GF-D8 (cell line): ENCODE results near the gene COX4I1.

Experiments used
- DNase-seq: peaks from one replicate; lab custom pipeline; 2025; lab: John Stamatoyannopoulos, UW

Gene COX4I1

DNA sequence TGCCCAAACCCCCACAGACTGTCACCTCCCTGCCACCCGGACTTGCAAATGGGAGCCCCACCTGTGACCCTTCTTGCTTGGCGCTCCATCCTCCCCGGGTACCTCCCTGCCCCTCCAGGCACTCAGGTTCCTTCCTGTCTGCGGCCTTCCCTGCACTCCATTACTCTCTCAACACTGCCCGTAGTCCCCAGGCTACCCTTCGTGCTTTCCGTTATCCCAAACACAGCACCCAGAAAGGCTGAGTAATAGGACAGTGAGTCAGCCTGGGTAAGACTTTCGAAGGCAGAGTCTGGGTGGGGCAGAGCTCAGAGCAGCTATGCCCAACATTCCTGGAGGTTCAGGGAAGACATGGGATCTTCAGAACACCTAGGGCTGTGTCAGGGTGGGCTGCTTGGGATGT is 32.0 kb upstream of the COX4I1 start:
- no peak for DNase-seq

DNA sequence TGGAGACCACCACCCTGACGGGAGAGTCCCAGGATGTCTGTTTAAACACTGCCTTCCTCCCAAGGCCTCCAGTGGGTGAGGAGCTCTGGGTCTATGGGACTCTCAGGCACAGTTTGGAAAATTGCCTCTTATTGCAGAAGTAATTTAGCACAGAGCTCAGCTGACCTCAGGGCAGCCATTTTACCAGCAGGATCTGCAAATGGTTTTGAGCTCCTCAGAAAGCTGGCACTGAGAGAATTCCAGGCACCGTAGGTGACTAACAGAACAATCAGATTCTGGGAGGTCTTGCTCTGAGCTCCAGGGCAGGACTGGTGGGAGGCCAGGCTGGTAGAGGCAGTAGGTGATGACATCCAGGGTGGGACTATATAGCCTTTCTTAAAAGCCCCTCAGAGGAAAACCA is 31.3 kb upstream of the COX4I1 start:
- DNase-seq, result no peak

DNA sequence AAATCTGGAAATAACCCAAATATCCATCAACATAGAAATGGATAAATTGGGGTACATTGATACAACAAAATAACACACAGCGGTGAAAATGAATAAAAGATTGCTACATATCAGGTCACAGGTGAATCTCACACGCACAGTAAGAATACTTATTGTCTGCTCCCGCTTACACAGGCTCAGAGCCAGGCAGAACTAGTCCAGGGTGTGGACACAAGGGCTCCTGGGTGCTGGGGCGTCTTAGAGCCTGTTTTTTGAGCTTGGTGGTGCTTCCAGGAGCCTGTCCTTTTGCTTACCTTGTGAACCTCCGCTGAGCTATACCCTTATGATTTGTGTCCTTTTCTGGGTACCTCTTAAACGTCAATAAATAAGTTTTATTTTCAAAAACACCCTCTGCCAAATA is 28.8 kb upstream of the COX4I1 start:
- DNase-seq, result no peak

DNA sequence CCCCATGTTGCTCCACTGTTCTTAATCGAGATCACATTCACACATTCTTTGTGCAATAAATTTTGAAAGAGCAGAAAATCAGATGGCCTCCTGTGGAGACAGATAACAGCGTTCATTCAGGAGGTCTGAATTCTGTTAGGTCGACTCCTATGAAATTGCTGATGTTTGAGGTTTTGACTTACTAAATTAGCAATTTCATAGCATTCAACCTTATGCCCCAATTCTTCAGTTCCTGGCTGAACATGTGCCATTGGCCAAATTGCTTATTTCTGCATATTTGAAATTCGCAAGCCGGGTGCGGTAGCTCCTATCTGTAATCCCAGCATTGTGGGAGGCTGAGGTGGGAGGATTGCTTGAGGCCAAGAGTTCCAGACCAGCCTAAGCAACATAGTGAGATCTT is 26.5 kb upstream of the COX4I1 start:
- no peak for DNase-seq

DNA sequence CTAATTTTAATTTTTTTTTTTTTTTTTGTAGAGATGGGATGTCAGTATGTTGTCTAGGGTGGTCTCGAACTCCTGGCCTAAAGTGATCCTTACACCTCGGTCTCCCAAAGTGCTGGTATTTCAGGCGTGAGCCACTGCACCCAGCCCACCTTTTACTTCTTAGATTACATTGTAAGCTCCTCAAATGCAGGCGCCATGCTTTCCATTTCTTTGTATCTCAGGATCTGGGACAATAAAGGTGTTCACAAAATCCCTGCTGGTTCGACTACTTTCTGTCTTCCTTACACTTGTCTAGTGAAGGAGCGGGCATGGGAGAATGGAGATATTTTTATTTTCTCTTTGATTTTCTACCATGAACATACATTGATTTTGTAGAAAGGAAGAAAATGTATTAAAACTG is 25.4 kb upstream of the COX4I1 start:
- DNase-seq, result no peak

DNA sequence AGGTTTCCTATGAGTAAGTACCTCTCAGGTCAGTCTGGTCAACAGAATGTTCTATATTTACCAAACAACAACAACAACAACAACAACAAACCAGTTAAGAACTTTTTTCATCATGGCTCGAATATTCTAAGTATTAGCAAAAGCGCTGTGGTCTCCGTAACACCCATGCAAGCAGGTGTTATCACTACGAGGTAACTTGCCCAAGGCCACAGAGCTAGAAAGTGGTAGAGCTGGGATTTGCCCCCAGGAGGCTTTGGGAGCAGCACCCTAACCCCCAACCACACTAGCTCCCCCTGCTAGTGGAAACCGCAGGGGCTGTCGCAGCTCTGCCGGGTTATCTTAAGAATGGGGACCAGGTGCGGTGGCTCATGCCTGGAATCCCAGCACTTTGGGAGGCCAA is 24.7 kb upstream of the COX4I1 start:
- DNase-seq, result no peak

DNA sequence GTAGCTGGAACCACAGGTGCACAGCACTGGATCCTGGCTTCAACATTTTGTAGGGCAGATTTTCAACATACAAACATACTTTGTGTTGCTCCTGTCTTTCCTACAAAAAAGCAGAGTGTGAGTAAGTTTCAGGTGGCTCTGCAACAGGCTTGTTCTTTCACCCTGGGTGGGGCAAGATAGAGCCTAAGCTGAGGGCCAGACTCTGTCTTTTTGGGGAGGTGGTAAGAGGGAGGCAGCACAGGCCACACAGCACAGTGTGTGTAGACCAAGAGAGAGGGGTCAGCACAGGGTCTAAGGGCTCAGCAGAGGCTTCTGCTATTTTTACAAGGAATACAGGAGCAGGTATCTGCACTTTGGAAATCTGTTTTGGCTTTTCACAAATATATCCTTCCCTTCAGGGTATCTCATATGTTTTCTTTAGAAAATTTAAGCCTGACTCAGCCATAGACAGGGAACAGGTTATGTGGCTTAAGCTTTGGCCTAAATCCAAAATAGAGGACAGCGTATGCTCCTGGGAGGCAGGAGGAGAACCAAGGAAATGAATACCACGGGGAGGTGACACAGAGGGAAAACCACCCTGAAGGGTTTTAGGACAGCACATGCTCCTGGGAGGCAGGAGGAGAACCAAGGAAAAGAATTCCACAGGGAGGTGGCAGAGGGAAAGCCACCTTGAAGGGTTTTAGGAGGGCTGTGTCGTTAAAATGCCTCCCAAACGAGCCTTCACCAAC is 21.7 kb upstream of the COX4I1 start:
- no peak for DNase-seq

DNA sequence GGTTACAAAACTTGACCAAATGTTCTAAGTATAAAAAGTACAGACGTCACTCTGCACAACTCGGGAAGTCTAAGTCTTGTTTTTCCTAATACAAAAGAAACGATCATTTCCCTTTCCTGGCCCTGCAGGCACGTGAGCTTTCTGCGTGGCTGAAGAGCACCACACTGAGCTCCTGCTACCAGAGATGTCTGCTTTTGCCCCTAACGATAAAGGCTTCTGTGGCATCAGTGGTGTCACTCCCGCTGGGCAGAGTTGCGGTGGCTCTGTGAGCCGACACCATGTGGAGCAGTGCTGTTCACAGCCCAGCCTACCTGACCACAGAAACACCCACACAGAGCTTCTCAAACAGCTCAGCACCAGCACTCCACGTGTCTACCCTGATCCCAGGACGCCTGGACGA is 20.6 kb upstream of the COX4I1 start:
- DNase-seq, result no peak

DNA sequence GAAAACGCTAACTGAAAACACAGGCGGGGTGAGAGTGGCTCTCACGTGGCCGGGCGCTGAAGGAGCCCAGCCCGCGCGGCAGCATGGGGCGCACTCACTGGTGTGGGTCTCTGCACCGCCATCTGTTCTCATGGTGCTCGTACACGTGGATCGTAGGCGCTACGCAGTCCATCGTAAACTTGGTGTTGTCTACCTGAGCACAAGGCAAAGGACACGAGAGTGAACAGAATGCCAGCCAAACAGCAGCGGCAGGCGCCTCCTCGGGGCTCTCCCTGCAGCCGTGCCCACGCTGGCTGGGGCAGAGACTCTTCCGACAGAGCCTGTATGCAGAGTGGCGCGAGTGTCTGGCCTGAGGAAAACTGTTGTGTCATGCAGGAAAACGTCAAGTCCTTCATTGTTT is 19.2 kb upstream of the COX4I1 start:
- no peak for DNase-seq

DNA sequence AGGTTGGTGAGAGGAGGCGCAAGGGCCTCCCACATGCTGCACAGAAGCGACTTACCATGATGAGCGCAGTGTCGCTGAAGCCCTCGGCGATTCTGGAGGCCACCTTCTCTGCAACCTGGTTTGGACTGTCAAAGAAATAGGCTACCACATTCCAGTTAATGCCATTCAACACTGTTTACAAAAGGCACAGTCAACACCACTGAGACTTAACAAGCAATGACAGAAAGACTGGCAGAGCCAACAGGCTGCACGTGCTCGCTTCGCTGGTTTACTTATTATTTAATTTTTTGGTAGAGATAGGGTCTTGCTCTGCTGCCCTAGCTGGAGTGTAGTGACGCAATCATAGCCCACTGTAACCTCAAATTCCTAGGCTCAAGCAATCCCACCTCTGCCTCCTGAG is 18.3 kb upstream of the COX4I1 start:
- DNase-seq, result no peak

DNA sequence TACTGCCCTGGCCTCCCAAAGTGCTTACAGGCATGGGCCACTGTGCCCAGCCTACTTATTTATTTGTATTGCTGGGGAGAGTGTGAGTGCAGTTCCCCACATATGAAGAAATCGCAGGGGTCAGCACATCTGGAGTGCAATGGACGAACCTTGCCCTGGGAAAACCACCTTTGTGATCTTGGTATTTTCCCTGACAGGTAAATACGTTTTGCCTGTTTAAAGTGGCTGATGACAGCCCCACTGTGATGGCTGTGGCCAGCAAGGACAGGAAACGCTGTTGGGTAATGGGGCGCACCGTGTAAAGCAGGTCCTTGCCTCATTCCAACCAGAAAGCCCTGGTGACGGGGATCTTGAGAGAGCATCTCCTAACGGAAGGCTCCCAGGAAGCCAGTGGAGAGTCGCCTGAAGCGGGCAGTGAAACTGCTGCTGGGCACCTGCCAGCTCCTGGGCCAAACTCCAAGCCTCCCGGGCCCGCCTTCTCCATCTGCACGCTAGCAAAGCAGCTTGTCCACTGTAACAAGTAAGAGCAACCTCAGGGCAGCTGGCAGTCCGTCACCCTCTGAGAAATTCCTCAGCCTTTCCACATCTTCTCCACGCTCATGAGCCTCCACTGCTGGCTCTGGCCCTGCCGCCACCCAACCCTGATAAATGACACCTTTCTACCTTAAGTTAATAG is 17.7 kb upstream of the COX4I1 start:
- DNase-seq, result peak; percentile 9

DNA sequence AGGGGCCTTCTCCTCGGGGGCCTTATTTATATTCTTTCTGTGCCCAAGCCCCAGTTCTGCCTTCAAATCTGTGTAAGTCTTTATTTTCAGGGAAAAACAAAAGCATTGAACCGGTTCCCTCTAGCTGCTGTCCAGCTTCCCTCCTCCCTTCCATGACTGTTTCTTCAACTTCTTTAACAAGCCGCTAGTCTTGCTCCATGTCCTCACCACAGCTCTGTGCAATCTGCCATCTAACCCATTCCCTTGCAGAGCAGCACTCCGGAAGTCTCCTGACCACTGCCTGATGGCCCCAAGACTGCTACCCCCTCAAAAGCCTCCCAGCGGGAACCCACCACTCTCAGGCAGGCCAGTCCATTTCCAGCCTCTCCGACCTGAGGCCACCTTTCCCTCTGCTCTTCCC is 17.0 kb upstream of the COX4I1 start:
- DNase-seq, result peak; percentile 88

DNA sequence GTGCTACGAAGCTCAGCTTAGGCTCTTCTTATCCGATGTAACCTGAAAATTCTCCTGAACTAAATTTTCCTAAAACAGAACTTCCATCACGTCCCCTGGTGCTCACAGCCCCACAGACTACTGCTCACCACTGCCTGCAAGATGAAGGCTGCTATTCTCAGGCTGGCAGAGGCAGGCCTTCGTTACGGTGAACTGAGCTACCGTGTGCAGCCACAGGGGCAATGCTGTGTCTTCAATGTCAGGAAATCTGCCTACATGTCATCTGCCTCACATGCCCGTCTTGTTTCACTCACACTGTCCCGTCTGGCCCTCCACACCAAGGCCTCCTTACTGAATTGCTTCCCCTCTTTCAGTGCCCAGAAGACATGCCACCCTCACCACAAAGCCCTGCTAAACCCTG is 16.1 kb upstream of the COX4I1 start:
- no peak for DNase-seq

DNA sequence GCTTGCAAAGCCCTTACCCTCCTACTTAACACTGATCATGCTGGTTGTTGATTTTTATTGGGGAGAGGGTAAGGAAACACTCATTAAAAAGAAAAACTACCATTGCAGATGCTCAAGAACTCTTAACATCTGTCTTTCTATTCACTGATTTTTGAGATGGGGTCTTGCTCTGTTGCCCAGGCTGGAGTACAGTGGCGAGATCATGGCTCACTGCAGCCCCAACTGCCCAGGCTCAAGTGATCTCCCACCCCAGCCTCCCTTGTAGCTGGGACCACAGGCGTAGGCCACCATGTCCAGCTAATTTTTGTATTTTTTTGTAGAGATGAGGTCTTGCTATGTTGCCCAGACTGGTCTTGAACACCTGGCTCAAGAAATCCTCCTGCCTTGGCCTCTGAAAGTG is 14.7 kb upstream of the COX4I1 start:
- DNase-seq, result no peak

DNA sequence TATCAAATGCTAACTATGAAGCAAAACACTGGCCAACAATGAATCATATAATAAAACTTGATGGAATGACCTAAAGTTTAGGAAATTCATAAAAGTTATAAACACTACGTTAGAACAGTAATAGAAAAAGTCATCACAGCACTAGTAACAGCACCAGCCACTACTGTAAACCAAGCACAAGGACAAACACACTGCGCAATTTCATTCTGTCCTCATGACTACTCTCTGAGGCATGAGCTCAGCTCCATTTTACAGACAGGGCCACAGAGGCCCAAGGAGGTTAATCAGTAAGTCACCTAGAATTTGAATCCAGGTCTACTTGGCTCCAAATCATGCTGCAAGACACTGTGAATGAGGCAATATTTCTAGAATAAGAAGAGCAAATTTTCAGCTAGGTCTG is 13.6 kb upstream of the COX4I1 start:
- DNase-seq, result no peak

DNA sequence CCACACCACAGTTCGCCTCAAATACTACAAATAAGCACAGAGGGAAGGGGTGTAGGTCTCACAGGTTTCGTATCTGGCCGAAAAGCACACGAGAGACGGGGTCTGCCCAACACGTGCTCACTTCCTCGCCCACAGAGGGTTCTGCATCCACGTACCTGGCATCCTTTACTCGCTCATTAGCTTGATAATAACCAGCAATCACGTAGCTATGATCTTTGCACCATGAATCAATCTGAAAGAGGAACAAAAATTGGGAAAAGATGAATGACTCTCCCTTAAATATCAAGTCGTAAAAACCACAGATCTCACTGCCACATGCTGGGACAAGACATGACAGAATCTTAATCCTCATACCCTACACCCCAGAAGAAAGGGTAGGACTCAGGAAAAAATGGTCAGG is 10.7 kb upstream of the COX4I1 start:
- no peak for DNase-seq

DNA sequence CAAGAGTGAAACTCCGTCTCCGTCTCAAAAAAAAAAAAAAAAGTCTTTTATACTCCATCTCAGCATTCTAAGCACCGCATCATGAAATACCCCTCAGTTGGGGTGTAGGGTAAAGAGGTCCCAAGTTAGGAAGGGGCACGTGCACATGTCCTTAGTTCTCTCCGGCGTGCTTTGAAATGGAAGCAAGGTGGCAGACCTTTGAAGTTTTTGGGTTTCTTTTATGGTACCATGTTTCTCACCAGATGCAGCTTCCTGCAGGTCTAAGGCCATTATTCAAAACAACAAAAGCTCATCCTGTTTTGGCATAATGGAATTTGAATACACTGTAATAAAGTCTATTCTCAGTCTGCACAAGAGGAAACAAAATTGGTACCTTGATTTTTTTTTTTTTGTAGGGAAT is 9.7 kb upstream of the COX4I1 start:
- DNase-seq, result no peak

DNA sequence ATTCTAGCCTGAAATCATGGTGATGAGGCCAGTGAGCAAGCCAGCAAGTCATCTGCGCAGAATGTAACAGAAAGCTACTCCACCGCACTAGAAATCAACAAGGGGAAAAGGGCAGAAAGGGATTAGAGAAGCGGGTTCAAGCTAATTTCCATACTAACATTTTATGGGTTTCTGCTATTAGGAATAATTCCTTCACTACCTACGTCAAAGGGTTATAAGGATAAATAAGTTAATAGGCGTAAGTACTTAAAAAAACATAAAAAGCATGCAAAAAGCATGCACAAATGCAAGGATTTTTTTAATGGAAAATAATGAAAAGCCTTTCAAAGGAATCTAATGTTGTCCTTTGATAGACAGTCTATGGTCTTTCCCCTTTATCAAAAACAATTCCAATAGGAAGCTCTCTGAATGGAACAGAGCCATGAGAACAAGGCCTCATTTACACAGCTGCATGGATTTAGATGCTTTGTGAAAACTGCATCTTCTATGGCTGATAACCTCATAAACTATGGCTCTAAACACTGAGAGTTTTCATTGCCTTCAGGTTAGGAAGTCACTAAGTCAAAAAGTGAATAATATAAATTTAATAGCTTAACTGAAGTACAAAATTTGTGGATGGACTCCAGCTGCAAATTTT is 5.7 kb upstream of the COX4I1 start:
- DNase-seq, result no peak

DNA sequence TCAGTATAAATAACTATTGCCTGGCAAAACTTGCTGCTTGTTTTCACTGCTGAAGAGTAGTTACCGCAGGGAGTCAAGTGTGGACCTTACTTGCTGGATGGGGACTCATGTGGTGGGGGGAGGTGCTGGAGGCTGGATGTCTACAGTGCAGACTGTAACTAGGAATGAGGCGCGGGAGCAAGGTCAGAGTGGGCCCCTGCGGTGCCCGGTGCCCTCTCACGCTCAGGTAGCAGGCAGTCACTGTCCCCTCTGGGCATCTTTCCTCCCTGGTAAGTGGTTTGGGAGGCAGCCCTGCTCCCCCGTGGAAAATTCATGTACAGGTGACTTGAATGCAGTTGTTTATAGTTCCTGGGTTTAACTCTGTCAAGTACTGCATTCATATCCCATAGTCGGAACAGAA is 4.8 kb upstream of the COX4I1 start:
- no peak for DNase-seq

DNA sequence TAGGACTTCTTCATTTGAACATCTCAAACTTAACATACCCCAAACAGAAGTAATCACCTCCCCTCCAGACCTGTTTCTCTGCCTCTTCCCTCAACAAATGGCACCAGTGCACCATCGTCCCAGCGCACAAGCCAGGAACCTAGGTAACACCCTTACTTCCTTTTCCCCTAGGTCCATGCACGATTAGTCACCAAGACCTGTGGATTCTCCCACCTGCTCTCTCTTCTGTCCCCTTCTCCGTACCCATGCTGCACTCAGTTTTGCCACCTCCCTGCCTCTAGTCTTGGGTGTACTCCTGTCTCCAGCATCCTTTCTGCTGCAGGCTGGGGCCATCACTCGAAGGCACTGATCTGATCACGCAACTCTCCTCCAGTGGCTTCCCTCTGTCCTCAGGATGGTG is 3.3 kb upstream of the COX4I1 start:
- no peak for DNase-seq

DNA sequence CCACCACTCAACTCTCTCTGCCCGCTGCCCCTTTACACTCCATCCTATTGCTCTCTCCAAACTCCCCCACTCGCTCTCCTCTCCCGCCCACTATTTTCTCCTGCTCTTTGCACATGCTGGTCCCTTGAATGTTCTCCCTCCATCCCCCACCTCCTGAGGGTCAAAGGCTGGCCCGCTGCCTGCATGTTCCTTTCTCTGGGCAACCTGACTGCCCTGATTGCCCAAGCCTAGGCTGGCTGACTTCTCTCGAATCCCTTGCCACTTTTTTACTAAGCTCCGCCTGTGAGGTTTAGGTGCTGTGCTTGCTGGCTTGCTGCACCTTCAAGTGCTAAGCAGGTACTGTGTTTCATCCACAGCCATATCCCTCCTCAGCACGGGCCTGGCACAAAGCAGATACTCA is 2.9 kb upstream of the COX4I1 start:
- DNase-seq, result no peak

DNA sequence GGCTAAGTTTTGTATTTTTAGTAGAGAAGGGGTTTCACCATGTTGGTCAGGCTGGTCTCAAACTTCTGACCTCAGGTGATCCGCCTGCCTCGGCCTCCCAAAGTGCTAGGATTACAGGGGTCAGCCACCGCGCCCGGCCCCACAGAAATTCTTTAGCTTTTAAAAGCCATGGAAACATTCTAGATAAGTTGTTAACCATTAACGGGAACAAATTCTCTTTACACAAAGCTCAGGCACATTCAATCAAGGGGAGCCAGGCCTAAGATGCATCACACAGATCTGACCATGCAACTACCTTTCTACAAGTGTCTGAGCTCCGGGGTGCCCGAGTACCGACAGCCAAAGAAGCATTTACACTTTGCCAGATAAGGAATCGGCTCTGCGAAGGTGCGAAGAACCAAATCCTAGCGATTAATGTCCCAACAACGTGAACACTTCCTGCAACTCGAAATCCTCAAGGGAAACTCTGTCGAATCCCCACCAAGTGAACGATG is 1.2 kb upstream of the COX4I1 start:
- no peak for DNase-seq

DNA sequence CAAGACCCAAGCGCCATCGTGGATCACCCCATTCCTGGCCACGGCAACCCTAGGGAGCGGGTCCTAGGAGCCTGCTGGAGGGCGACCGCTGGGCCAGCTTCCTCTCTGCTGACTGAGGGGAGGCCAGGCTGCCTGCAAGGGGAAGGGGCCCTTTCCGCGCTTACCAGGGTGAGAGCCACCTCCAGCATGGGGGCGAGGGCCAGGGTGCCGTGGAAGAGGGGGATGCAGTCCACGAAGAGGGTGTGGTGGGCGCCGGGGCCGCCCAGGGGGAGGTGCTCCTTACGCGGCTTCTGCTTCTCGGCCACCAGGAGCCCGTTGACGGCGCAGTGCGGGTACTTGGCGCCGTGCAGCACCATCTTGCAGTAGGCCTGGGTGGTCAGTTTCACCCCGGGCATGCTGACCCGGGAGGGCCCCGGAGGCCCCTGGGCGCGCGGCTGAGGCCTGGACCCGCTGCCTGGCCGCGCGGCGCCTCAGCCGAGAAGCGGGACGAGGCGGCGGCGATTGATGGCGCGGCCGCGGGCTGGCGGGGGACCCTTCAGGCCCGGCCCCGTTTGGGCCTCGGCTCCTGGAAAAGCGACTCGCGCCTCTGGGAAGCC is 496 bp upstream of the COX4I1 start:
- DNase-seq, result no peak
